Activated CD4-positive, alpha-beta T cell treated with anti-CD3 and anti-CD28 coated beads for 48 hours (primary cell): ENCODE data around the gene ABCC6.
"Not testable (repeated sequence)": the region's sequence is repeated elsewhere in the genome, so short reads cannot be mapped to it uniquely, and the experiment has no call there.

Source experiments
- DNase-seq: peaks from one replicate; pipeline ENCODE4 v3.0.0-alpha.2; 2020

ABCC6 gene

GRCh38 chr16:16188827-16189226 lies 34.5 kb downstream of the ABCC6 start:
- DNase-seq, result no peak

GRCh38 chr16:16186820-16187219 lies 36.5 kb downstream of the ABCC6 start:
- DNase-seq, result no peak

GRCh38 chr16:16185095-16185494 lies 38.2 kb downstream of the ABCC6 start:
- no peak for DNase-seq

- DNase-seq, result no peak
Measured at GRCh38 chr16:16184594-16184993, 38.7 kb downstream of the ABCC6 start.

GRCh38 chr16:16183562-16183961 lies 39.7 kb downstream of the ABCC6 start:
- no peak for DNase-seq

GRCh38 chr16:16182918-16183317 lies 40.4 kb downstream of the ABCC6 start:
- no peak for DNase-seq

- DNase-seq, result not testable (repeated sequence)
Measured at GRCh38 chr16:16181748-16182147, 41.5 kb downstream of the ABCC6 start.

GRCh38 chr16:16178455-16179162 lies 44.7 kb downstream of the ABCC6 start:
- no peak for DNase-seq

GRCh38 chr16:16176328-16176727 lies 47.0 kb downstream of the ABCC6 start:
- no peak for DNase-seq

- no peak for DNase-seq
Measured at GRCh38 chr16:16175296-16175695, 48.0 kb downstream of the ABCC6 start.

GRCh38 chr16:16172991-16173390 lies 50.3 kb downstream of the ABCC6 start:
- DNase-seq, result no peak

GRCh38 chr16:16171332-16171919 lies 51.9 kb downstream of the ABCC6 start:
- no peak for DNase-seq

GRCh38 chr16:16169615-16170014 lies 53.7 kb downstream of the ABCC6 start:
- no peak for DNase-seq

GRCh38 chr16:16168431-16168830 lies 54.9 kb downstream of the ABCC6 start:
- DNase-seq, result no peak

- no peak for DNase-seq
Measured at GRCh38 chr16:16167927-16168326, 55.4 kb downstream of the ABCC6 start.

- DNase-seq, result no peak
Measured at GRCh38 chr16:16166949-16167348, 56.3 kb downstream of the ABCC6 start.

- no peak for DNase-seq
Measured at GRCh38 chr16:16166085-16166484, 57.2 kb downstream of the ABCC6 start.

- no peak for DNase-seq
Measured at GRCh38 chr16:16164243-16164642, 59.1 kb downstream of the ABCC6 start.

- DNase-seq, result no peak
Measured at GRCh38 chr16:16163571-16163970, 59.7 kb downstream of the ABCC6 start.

GRCh38 chr16:16163109-16163508 lies 60.2 kb downstream of the ABCC6 start:
- no peak for DNase-seq

GRCh38 chr16:16162591-16162990 lies 60.7 kb downstream of the ABCC6 start:
- peak; percentile 47 for DNase-seq

GRCh38 chr16:16161840-16162239 lies 61.5 kb downstream of the ABCC6 start:
- not testable (repeated sequence) for DNase-seq

GRCh38 chr16:16161319-16161718 lies 62.0 kb downstream of the ABCC6 start:
- no peak for DNase-seq

GRCh38 chr16:16159662-16160061 lies 63.6 kb downstream of the ABCC6 start:
- DNase-seq, result no peak
